K562 (cell line): ENCODE results near the gene AGMO. TPM values are rescaled to one million over a fixed set of nuclear protein-coding genes. Genes with fewer than 3 reads are reported as not detected.

Experiments
- ATAC-seq: fragments of 200-7000 bp; cut with Tn5 transposase; 3 replicates; pipeline ENCODE4 v1.9.1; 2020; ENCODE audit warnings: moderate library complexity
- BruUV-seq: library from RNA; stranded (reverse); fragments of 400-500 nt; replicated peaks from 2 replicates; lab custom pipeline; 2021; lab: Mats Ljungman, UMichigan
- CTCF ChIA-PET: fragments of 300-600 bp; formaldehyde crosslinking; extraction: SDS; loops from one replicate; lab custom pipeline; 2021; ENCODE audit warnings: low intra/inter-chr PET ratio; lab: Yijun Ruan, JAX
- POLR2A ChIA-PET: fragments of 300-600, 350-650 bp; sonication (Branson Sonifier 250); formaldehyde crosslinking; extraction: SDS; loops from one replicate; lab custom pipeline; 2021; ENCODE audit warnings: antibody characterized with exemption, inconsistent platforms; lab: Yijun Ruan, JAX
- DNase-seq, 4 experiments: peaks; one replicate each; pipeline versions ENCODE4 v3.0.0 to v3.0.0-alpha.2; 2011 to 2018; ENCODE audit warnings: low spot score in 3 of 4, mixed read lengths in 3 of 4; ENCODE audit errors: extremely low read depth in 1 of 4
- FAIRE-seq: peaks from 2 replicates; lab custom pipeline; 2011; peaks lifted over from hg19 to GRCh38; lab: Jason Lieb, UNC
- H2AFZ ChIP-seq: 2 replicates; pipeline ENCODE4 v1.6.0; 2011; ENCODE audit warnings: low read depth, low read length, control low read depth, inconsistent platforms
- H3K27ac ChIP-seq: fragments of 200-600 bp; 3 replicates; pipeline ENCODE4 v1.8.0; 2011; ENCODE audit warnings: low read depth, mild to moderate bottlenecking, control low read depth, inconsistent platforms, low read length, moderate library complexity, mixed read lengths; ENCODE audit errors: extremely low read depth
- H3K27me3 ChIP-seq, 2 experiments: fragments of 300-600 bp in 1 of 2; 2 replicates in 1 of 2; 3 replicates in 1 of 2; pipeline versions ENCODE4 v1.6.0 to v1.8.0; 2011; ENCODE audit warnings: inconsistent platforms in 2 of 2, low read length in 2 of 2, mild to moderate bottlenecking in 1 of 2, mixed read lengths in 1 of 2, moderate library complexity in 1 of 2; ENCODE audit not compliant: control insufficient read depth in 2 of 2, insufficient read depth in 2 of 2
- H3K36me3 ChIP-seq: fragments of 300-600 bp; 3 replicates; pipeline ENCODE4 v1.8.0; 2011; ENCODE audit warnings: mild to moderate bottlenecking, low read length, inconsistent platforms; ENCODE audit not compliant: control insufficient read depth, insufficient read depth
- H3K4me1 ChIP-seq, 2 experiments: fragments of 200-600 bp in 1 of 2; replicated peaks in 1 of 2; 2 replicates in 1 of 2; 3 replicates in 1 of 2; pipeline versions ENCODE4 v1.5.1 to v1.8.0; 2011; ENCODE audit warnings: inconsistent platforms in 2 of 2, low read length in 2 of 2, mild to moderate bottlenecking in 1 of 2, mixed read lengths in 1 of 2, moderate library complexity in 1 of 2; ENCODE audit not compliant: control insufficient read depth in 2 of 2, insufficient read depth in 2 of 2
- H3K4me2 ChIP-seq: 2 replicates; pipeline ENCODE4 v1.6.1; 2011; ENCODE audit warnings: low read length, control low read depth, inconsistent platforms, mixed read lengths; ENCODE audit not compliant: insufficient read depth
- H3K4me3 ChIP-seq: fragments of 200-600 bp; sonication (generic), shearing (Covaris generic); 2 replicates; pipeline ENCODE4 v1.5.1; 2016; ENCODE audit warnings: control low read depth, inconsistent platforms
- H3K79me2 ChIP-seq: fragments of 200-600 bp; 3 replicates; pipeline ENCODE4 v1.8.0; 2011; ENCODE audit warnings: low read length, inconsistent platforms; ENCODE audit not compliant: control insufficient read depth, insufficient read depth
- H3K9ac ChIP-seq, 2 experiments: 2 replicates each; pipeline versions ENCODE4 v1.6.0 to v1.6.1; 2011; ENCODE audit warnings: low read depth in 2 of 2, low read length in 2 of 2, control low read depth in 1 of 2, inconsistent platforms in 1 of 2, mild to moderate bottlenecking in 1 of 2, mixed read lengths in 1 of 2; ENCODE audit not compliant: insufficient read depth in 1 of 2
- H3K9me1 ChIP-seq: one replicate; pipeline ENCODE4 v1.6.0; 2011; ENCODE audit warnings: inconsistent platforms, mild to moderate bottlenecking, low read length, moderate library complexity; ENCODE audit not compliant: control insufficient read depth, insufficient read depth
- H3K9me3 ChIP-seq: replicated peaks from 2 replicates; pipeline ENCODE4 v1.5.1; 2011; ENCODE audit warnings: low read depth, low read length, inconsistent platforms; ENCODE audit not compliant: control insufficient read depth, insufficient read depth
- H4K20me1 ChIP-seq: replicated peaks from 2 replicates; pipeline ENCODE4 v1.6.1; 2011; ENCODE audit warnings: low read length, inconsistent platforms, mixed read lengths; ENCODE audit not compliant: control insufficient read depth, insufficient read depth
- CTBP1 ChIP-seq: fragments of 450-650 bp; IDR thresholded peaks from 2 replicates; pipeline ENCODE4 v1.6.1; 2016; ENCODE audit warnings: borderline replicate concordance
- E2F3 ChIP-seq: fragments of 250-450 bp; sonication (Bioruptor Pico); IDR thresholded peaks from 2 replicates; pipeline ENCODE4 v1.4.0; 2020; ENCODE audit warnings: mild to moderate bottlenecking
- HOXB6 ChIP-seq: fragments of 250-450 bp; sonication (Bioruptor Pico); IDR thresholded peaks from 2 replicates; pipeline ENCODE4 v1.5.1; 2022; ENCODE audit warnings: mild to moderate bottlenecking, borderline replicate concordance
- PHF21A ChIP-seq: fragments of 450-650 bp; IDR thresholded peaks from 2 replicates; pipeline ENCODE4 v1.6.1; 2017; ENCODE audit warnings: low read depth, borderline replicate concordance
- TBP ChIP-seq: optimal IDR thresholded peaks from 2 replicates; pipeline ENCODE3; 2011; ENCODE audit warnings: low read depth, low read length, improper control_type of control experiment
- ZNF586 ChIP-seq: fragments of 450-650 bp; formaldehyde crosslinking; conservative IDR thresholded peaks from 2 replicates; pipeline ENCODE4 v1.4.0; 2020; ENCODE audit warnings: mild to moderate bottlenecking, moderate library complexity
- ZNF77 ChIP-seq: fragments of 250-450 bp; sonication (Bioruptor Pico); IDR thresholded peaks from 2 replicates; pipeline ENCODE4 v1.5.0; 2020
- WGBS: fragments of 100-300 bp; shearing (Covaris generic); methylation state at CpG from one replicate; pipeline ENCODE4 v1.1.6; 2016; ENCODE audit warnings: low coverage, mixed read lengths; ENCODE audit not compliant: insufficient coverage; ENCODE audit errors: missing lambda C conversion rate; 5-methylcytosine and 5-hydroxymethylcytosine counted together
- in situ Hi-C: fragments of 300-500 bp; cut with MboI; formaldehyde crosslinking; loops from 4 replicates; pipeline ENCODE4 v1.15.0; 2018; ENCODE audit warnings: inconsistent platforms, mixed read lengths
- intact Hi-C: fragments of 100-400 bp; cut with micrococcal nuclease; formaldehyde crosslinking; loops from 2 replicates; pipeline ENCODE4 v1.14.2; 2022
- polyA plus RNA-seq, 8 experiments: library from polyadenylated mRNA; depleted of rRNA in 4 of 8; stranded (reverse) in 5 of 8; unstranded in 3 of 8; fragments of >200 nt; fragmentation: Nextera tagmentation in 2 of 8; fragmentation: Illumina TruSeq in 1 of 8; extraction: Ambion mirVana in 2 of 8; extraction: Trizol in 1 of 8; gene quantifications; 2 replicates each; pipeline versions ENCODE4 v1.2.1 to v1.2.3, GENCODE V29; 2011 to 2014; ENCODE audit warnings: inconsistent platforms in 1 of 8, missing spikeins in 1 of 8
- total RNA-seq, 7 experiments: library from RNA; depleted of rRNA in 6 of 7; stranded (reverse); fragments of >200 nt in 6 of 7; fragmentation: Illumina TruSeq in 2 of 7; extraction: Trizol in 2 of 7; gene quantifications; 2 replicates each; pipeline versions ENCODE4 v1.2.1 to v1.2.3, GENCODE V29; 2011 to 2021; ENCODE audit warnings: low replicate concordance in 1 of 7
- TF ChIP-seq, protein P1 (sequence below): fragments of 450-650 bp; formaldehyde crosslinking; IDR thresholded peaks from 2 replicates; pipeline ENCODE4 v1.4.0; 2022; ENCODE audit warnings: missing genetic modification characterization
- TF ChIP-seq, protein P2 (sequence below): conservative IDR thresholded peaks from 2 replicates; pipeline ENCODE4 v1.6.1; 2011; ENCODE audit warnings: low read depth, mild to moderate bottlenecking, low read length; ENCODE audit not compliant: control insufficient read depth

AGMO gene
- total and polyA plus RNA-seq, 9 of the 15 experiments (the other 6 are each of a cell fraction or from before 2014, with no cell fraction given): 0.30 to 1.4 (median 0.69) TPM; not detected in 1

DNA sequence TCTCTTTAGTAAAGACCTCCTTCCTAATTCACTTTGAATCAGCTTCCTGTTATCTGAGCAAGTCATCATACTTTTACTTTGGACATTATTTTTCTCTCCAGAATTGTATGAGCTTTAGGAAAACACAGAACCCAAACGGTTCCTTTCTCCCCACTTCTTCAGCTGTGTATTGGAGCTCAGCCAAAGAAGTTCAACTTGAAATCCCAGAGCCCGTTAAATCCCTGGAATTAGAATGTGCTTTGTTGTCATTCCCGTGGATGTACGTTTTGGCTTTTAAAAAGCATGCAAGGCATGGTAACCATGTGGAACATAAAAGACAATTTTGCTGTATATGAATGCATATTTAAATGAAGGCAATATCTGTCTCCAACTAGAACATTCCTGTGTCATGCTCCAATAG, 46.6 kb downstream of the AGMO start:
- WGBS: 0% methylated on average over 4 of the region's 4 CpGs

DNA sequence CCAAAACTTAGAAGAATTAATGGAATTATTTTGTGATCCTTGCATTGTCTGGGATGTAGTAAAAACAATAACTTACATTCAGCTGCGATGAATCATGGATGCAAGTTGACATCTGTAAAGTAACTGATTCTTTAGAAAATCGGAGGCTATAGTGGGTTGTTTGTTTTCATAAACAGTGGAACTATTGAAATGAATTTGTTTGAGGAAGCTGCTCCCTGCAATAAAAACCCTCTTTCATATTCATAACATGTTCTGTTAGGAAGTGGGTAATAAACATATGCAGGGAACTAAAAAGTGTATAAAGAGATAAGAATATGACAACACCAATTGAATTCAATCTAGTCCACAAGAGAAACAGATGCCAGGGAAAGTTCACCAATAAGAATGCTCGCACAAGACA, 53.6 kb downstream of the AGMO start:
- H3K4me2 ChIP-seq: no peak overlapping the region
- 1% methylated on average over 3 of the region's 3 CpGs for WGBS
- CTCF ChIA-PET: no interaction called here

More for the DNA sequence above, 46.6 kb downstream of the AGMO start:
- Histone ChIP-seq H3K9ac (no peak overlapping the region), H3K9me1 (no peaks in the 10 kb centered on the region), H4K20me1 (no peaks in the 10 kb centered on the region), H3K27ac (no peak overlapping the region), H3K4me2 (no peak overlapping the region), H3K79me2 (no peaks in the 10 kb centered on the region), H3K4me1 (no peaks in the 10 kb centered on the region), H2AFZ (no peak overlapping the region), H3K27me3 (no peaks in the 10 kb centered on the region), H3K36me3 (no peaks in the 10 kb centered on the region), H3K9me3 (no peaks in the 10 kb centered on the region), H3K4me3 (no peak overlapping the region)
- ATAC-seq: no peak
- in situ Hi-C loops (no loop called here), intact Hi-C loops (no loop called here)
- no peak for FAIRE-seq
- no peak for TF ChIP-seq ZNF586 (CRISPR knock-in tag)
- no peak for TF ChIP-seq E2F3 (CRISPR knock-in tag)
- no peak for TF ChIP-seq TBP
- TF ChIP-seq HOXB6: no peak
- TF ChIP-seq, protein P1, sequence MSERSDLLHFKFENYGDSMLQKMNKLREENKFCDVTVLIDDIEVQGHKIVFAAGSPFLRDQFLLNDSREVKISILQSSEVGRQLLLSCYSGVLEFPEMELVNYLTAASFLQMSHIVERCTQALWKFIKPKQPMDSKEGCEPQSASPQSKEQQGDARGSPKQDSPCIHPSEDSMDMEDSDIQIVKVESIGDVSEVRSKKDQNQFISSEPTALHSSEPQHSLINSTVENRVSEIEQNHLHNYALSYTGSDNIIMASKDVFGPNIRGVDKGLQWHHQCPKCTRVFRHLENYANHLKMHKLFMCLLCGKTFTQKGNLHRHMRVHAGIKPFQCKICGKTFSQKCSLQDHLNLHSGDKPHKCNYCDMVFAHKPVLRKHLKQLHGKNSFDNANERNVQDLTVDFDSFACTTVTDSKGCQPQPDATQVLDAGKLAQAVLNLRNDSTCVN (CRISPR knock-in tag): no peak
- no peak for TF ChIP-seq PHF21A
- POLR2A ChIA-PET: no interaction called here
- DNase-seq: no peak
- CTCF ChIA-PET: no interaction called here
- BruUV-seq: no TSS peak

More for the DNA sequence above, 53.6 kb downstream of the AGMO start:
- in situ Hi-C loops (no loop called here), intact Hi-C loops (no loop called here)
- no peak overlapping the region for H3K27ac ChIP-seq
- ATAC-seq (no peak), FAIRE-seq (no peak), DNase-seq (no peak)
- no peak overlapping the region for H3K4me3 ChIP-seq
- peaks cover 2% of the 10 kb centered on the region; the same call in 1 of the 2 replicates for H3K9me3 ChIP-seq
- H3K27me3 ChIP-seq: no peaks in the 10 kb centered on the region
- H3K4me1 ChIP-seq: no peaks in the 10 kb centered on the region
- no peak overlapping the region for H2AFZ ChIP-seq
- POLR2A ChIA-PET: no interaction called here
- H3K79me2 ChIP-seq: no peaks in the 10 kb centered on the region
- H4K20me1 ChIP-seq: no peaks in the 10 kb centered on the region
- no peaks in the 10 kb centered on the region for H3K9me1 ChIP-seq
- no peak overlapping the region for H3K9ac ChIP-seq
- TF ChIP-seq, protein P2, sequence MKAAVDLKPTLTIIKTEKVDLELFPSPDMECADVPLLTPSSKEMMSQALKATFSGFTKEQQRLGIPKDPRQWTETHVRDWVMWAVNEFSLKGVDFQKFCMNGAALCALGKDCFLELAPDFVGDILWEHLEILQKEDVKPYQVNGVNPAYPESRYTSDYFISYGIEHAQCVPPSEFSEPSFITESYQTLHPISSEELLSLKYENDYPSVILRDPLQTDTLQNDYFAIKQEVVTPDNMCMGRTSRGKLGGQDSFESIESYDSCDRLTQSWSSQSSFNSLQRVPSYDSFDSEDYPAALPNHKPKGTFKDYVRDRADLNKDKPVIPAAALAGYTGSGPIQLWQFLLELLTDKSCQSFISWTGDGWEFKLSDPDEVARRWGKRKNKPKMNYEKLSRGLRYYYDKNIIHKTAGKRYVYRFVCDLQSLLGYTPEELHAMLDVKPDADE: no peak
- no peak for TF ChIP-seq ZNF77
- no peak for TF ChIP-seq CTBP1
- H3K36me3 ChIP-seq: no peaks in the 10 kb centered on the region
- BruUV-seq: no TSS peak
